Muscle of back (tissue), 11 donors: ENCODE results near the gene GINS2. TPM values are rescaled to one million over a fixed set of nuclear protein-coding genes. Genes with fewer than 3 reads are reported as not detected.

ENCODE experiments used
- DNase-seq, 3 donors: peaks; one replicate each; pipeline versions ENCODE4 v3.0.0 to v3.0.0-alpha.2; 2013
- polyA plus RNA-seq, 10 donors: library from polyadenylated mRNA; unstranded; fragments of 120-200 nt; gene quantifications; one replicate each; pipeline ENCODE4 v1.2.1, GENCODE V29; 2013; ENCODE audit not compliant: insufficient read length in 10 of 10

Gene GINS2
- polyA plus RNA-seq, 10 donors, result 8.2 to 17.7 (median 10.7) TPM

- no peak for DNase-seq
These were observed 6.7 kb upstream of the GINS2 start for GRCh38 chr16:85695196-85696128.

GRCh38 chr16:85690469-85691064 is 1.8 kb upstream of the GINS2 start:
- no peak for DNase-seq

- no peak for DNase-seq
These were observed 1.2 kb upstream of the GINS2 start for GRCh38 chr16:85689950-85690320.

- DNase-seq, result no peak
These were observed 663 bp upstream of the GINS2 start for GRCh38 chr16:85689285-85689949.

GRCh38 chr16:85687651-85688471 is 893 bp downstream of the GINS2 start:
- no peak for DNase-seq

GRCh38 chr16:85686912-85687591 is 1.7 kb downstream of the GINS2 start:
- no peak for DNase-seq

GRCh38 chr16:85685251-85685650 is 3.5 kb downstream of the GINS2 start:
- no peak for DNase-seq

GRCh38 chr16:85683363-85683762 is 5.4 kb downstream of the GINS2 start:
- no peak for DNase-seq

GRCh38 chr16:85682516-85682915 is 6.2 kb downstream of the GINS2 start:
- DNase-seq, result no peak

GRCh38 chr16:85681255-85681654 is 7.5 kb downstream of the GINS2 start:
- no peak for DNase-seq

- DNase-seq, result no peak
These were observed 8.3 kb downstream of the GINS2 start for GRCh38 chr16:85680352-85680944.

GRCh38 chr16:85679870-85680269 is 8.9 kb downstream of the GINS2 start:
- DNase-seq, result no peak

- DNase-seq, result no peak
These were observed 9.9 kb downstream of the GINS2 start for GRCh38 chr16:85678821-85679220.

GRCh38 chr16:85678016-85678415 is 10.7 kb downstream of the GINS2 start:
- no peak for DNase-seq

- DNase-seq, result no peak
These were observed 11.3 kb downstream of the GINS2 start for GRCh38 chr16:85677383-85677967.

- no peak for DNase-seq
These were observed 12.3 kb downstream of the GINS2 start for GRCh38 chr16:85676466-85676865.

GRCh38 chr16:85675251-85675874 is 13.4 kb downstream of the GINS2 start:
- DNase-seq, result no peak

- DNase-seq, result no peak
These were observed 13.9 kb downstream of the GINS2 start for GRCh38 chr16:85674828-85675227.

GRCh38 chr16:85674418-85674755 is 14.4 kb downstream of the GINS2 start:
- no peak for DNase-seq
